Coronary artery (tissue), 2 donors: Measurements from ENCODE around the gene JTB.
A peak's percentile ranks its signal among the peaks of the same experiment; 100 is the strongest.

Experiments used
- DNase-seq: peaks from one replicate; pipeline ENCODE4 v3.0.0-alpha.2; 2017; ENCODE audit warnings: low spot score
- H3K27ac ChIP-seq, 2 donors: fragments of 200-600 bp; sonication (generic); one replicate each; pipeline ENCODE4 v1.5.1; 2016 to 2019
- H3K4me3 ChIP-seq: fragments of 200-600 bp; sonication (generic); 2 replicates; pipeline ENCODE4 v1.5.1; 2016; ENCODE audit warnings: mild to moderate bottlenecking, moderate library complexity
- CTCF ChIP-seq: fragments of 200-600 bp; sonication (generic); IDR thresholded peaks from one replicate; pipeline ENCODE4 v1.5.1; 2019; ENCODE audit warnings: antibody characterized with exemption

The JTB gene

GRCh38 chr1:153967107-153967999, 10.1 kb downstream of the JTB start, which contains the start of gene CREB3L4:
Gene CREB3L4, plus strand, starts transcription at chr1:153967902. Its CDS starts 624 bp downstream, at chr1:153968526.
- DNase-seq, result peak; percentile 96
- H3K4me3 ChIP-seq, result peak within 1 kb of the TSS; percentile 76
- H3K27ac ChIP-seq, result peak within 1 kb of the TSS; percentile 62 to 88
- no peak for TF ChIP-seq CTCF

GRCh38 chr1:153963850-153964331, 13.6 kb downstream of the JTB start:
- peak overlapping the region; percentile 93 to 99 for H3K27ac ChIP-seq
- no peak for TF ChIP-seq CTCF
- H3K4me3 ChIP-seq, result peak overlapping the region; percentile 77
- no peak for DNase-seq

GRCh38 chr1:153963030-153963849, 14.2 kb downstream of the JTB start, which contains the start of gene SLC39A1:
Gene SLC39A1, minus strand, starts transcription at chr1:153963537. Its CDS starts 822 bp downstream, at chr1:153962715.
- no peak for TF ChIP-seq CTCF
- peak; percentile 99 for DNase-seq
- H3K27ac ChIP-seq, result peak within 1 kb of the TSS; percentile 93 to 99

GRCh38 chr1:153962088-153963029, 15.1 kb downstream of the JTB start:
- no peak for TF ChIP-seq CTCF
- H3K4me3 ChIP-seq, result peak overlapping the region; percentile 77
- no peak for DNase-seq
- H3K27ac ChIP-seq, result peak overlapping the region; percentile 93 to 99

More at GRCh38 chr1:153963030-153963849, 14.2 kb downstream of the JTB start, which contains the start of gene SLC39A1:
- H3K4me3 ChIP-seq, result peak within 1 kb of the TSS; percentile 77

GRCh38 chr1:153961421-153961820, 16.1 kb downstream of the JTB start:
- peak overlapping the region; percentile 93 to 99 for H3K27ac ChIP-seq
- no peak overlapping the region for H3K4me3 ChIP-seq
- no peak for TF ChIP-seq CTCF
- DNase-seq, result no peak

- Histone ChIP-seq H3K4me3 (no peak overlapping the region), H3K27ac (peak overlapping the region in 1 of 2 donors; percentile 5)
- TF ChIP-seq CTCF, result no peak
- DNase-seq, result no peak
Measured at GRCh38 chr1:153960206-153960605, 17.3 kb downstream of the JTB start.
